ENCODE measurements around the gene YIPF7.

Gene YIPF7

DNA sequence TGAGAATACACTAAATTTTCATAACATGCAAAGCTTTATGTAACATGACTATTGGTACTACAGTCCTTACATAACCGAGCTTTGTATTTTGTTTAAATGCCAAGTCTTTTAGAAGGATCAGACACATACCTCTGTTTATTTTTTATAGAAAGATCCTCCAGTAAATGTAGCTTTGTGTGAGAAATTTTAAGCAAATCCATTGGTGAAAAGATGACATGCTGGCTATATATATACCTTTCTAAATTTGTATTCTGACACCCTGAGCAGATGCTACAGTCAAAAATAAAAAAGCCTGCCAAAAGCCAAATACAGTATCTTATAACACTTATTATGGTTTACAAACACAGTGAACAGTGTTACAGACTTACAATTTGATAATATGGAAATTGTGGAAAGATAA lies at the start of gene YIPF7:
Gene YIPF7, minus strand, starts transcription at position 201 of the 400 bp plus-strand sequence. CDS start 1,525 bp downstream, outside the sequence.
- TF ChIP-seq GATA2 (IDR thresholded peaks at IDR 0.05; ENCODE audit: low read depth, low read length) = no peak
- no peak for TF ChIP-seq GATA3 (IDR thresholded peaks at IDR 0.05; ENCODE audit: low read depth, low read length)

DNA sequence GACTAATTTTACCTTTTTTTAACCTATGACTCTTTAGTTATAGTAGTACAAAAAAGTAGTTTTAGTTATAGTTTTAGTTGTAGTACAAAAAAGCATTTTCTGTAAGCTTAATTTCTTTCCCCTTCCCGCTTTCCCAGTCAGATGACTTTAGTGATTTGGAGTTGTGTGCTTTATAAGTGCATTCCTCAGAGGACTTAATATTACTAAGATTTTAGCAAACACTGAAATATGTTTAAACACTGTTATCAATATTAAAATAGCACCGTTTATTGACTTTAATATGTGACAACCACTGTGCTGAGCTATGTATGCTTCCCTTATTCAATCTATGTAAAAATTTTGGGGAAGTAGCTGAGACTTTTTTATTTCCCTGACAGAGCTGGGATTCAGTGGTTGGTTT lies 49.6 kb upstream of the YIPF7 start:
- TF ChIP-seq GATA2 (IDR thresholded peaks at IDR 0.05; ENCODE audit: low read depth, low read length) (no peak), GATA3 (IDR thresholded peaks at IDR 0.05; ENCODE audit: low read depth, low read length) (no peak)

DNA sequence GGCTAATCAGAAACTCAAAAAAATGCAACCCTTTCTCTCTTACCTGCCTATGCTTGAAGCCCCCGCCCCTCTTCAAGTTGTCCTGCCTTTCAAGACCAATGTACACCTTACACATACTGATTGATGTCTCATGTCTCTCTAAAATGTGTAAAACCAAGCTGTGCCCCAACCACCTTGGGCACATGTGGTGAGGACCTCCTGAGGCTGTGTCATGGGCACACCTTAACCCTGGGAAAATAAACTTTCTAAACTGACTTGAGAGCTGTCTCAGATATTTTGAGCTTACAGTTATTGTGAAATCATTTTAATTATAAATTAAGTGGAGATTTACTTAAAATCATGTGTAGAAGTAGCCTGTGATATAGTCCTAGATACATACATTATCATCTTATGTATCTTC lies 49.0 kb upstream of the YIPF7 start:
- TF ChIP-seq GATA3 (IDR thresholded peaks at IDR 0.05; ENCODE audit: low read depth, low read length) (no peak), GATA2 (IDR thresholded peaks at IDR 0.05; ENCODE audit: low read depth, low read length) (no peak)

DNA sequence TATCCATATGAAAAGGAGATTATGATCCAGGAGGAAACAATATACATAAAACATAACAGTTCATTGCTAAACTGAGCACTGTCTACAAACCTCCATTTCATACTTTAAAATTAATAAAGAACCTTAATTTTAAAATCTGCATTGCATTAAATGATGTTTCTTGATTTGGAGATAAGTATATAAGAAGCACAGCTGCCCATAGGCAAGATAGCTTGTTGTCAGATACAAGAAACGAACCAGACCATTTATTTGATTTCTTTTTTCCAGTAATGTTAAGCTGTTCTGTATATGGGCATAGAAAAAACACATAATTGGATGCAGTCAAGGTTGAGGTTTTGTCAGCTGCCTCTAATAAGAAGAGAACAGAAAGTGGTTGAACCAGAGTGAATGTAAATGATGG lies 33.2 kb upstream of the YIPF7 start:
- TF ChIP-seq GATA3 (IDR thresholded peaks at IDR 0.05; ENCODE audit: low read depth, low read length) (peak; percentile 73), GATA2 (IDR thresholded peaks at IDR 0.05; ENCODE audit: low read depth, low read length) (no peak)

DNA sequence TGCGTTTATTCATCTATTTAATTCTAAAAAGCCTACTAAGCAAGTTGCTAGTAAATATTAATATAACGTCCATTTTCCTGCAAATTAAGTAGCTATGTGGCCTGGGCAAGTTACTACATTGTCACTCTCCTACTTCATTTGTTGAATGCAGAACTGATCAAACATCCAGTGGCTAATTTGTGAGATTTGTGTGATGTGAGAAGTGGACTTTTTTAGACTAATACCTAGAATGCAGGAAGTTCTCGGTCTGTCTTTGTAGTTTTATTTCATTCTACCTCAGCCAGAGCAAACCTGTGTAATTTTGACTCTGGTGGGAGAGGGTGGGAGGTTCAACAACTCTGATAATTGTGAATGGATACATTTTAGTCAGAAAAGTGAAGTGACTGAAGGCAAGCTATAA lies 27.6 kb upstream of the YIPF7 start:
- no peak for TF ChIP-seq GATA2 (IDR thresholded peaks at IDR 0.05; ENCODE audit: low read depth, low read length)
- no peak for TF ChIP-seq GATA3 (IDR thresholded peaks at IDR 0.05; ENCODE audit: low read depth, low read length)

DNA sequence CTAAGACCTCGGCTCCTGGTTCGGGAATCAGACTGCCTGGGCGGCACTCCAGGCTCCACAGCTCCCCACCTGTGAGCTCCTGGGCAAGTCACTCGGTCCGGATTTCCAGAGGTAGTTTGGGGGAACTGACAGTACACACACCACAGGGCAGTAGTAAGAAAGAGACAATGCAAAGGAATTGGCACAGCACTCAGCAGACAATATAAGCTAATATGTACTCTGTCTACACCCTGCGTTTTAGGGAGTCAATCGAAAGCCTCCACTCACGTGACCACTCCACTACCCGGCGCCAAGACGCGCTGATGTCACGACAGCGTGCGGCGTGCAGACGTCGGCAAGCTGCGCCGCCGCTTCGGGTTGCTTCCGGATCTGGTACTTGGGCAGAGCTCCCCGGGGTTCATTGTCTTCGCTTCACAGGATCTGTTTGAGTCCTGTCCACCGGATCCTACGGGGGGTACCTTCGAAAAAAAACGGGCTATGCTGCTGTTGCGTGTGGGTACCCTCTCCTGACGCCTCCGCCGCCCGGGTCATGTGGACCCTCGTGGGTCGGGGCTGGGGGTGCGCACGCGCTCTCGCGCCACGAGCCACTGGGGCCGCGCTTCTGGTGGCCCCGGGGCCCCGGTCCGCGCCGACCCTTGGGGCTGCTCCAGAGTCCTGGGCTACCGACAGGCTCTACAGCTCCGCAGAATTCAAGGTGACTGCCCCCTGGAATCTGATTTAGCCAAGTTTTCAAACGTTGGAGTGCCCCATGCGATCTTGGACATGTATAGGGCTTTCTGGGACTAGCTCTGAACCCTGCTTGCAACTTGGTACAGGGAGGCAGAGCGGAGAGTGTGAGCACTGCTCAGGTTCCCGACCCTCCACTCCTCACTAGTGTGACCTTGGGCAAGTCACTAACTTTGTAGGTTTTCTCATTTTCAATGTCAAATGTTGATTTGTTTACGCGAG lies 26.9 kb upstream of the YIPF7 start, which contains the start of gene GUF1:
Gene GUF1, plus strand, starts transcription at position 327 of the 948 bp plus-strand sequence. Its CDS starts 203 bp downstream, at position 530.
- TF ChIP-seq GATA3 (IDR thresholded peaks at IDR 0.05; ENCODE audit: low read depth, low read length) (no peak), GATA2 (IDR thresholded peaks at IDR 0.05; ENCODE audit: low read depth, low read length) (no peak; the same call in 1 of the 2 replicates)

DNA sequence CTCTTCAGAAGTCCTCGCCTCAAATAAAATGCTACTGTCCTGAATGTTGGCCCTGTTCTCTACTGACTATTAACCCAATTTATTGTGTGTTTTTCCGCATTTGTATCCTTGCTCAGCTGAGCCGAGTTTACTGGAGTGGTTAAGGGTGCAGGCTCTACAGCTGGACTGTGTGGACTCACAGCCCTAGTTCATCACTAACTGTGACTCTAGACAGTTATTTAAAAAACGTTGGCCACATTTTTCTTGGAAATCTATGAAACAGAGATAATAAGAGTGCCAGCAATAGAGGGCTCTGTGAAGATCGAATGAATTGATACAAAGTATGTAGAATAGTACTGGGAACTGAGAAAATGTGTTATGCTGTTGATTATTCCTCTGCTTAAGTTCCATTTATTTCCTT lies 23.9 kb upstream of the YIPF7 start:
- no peak for TF ChIP-seq GATA3 (IDR thresholded peaks at IDR 0.05; ENCODE audit: low read depth, low read length)
- TF ChIP-seq GATA2 (IDR thresholded peaks at IDR 0.05; ENCODE audit: low read depth, low read length) = no peak

DNA sequence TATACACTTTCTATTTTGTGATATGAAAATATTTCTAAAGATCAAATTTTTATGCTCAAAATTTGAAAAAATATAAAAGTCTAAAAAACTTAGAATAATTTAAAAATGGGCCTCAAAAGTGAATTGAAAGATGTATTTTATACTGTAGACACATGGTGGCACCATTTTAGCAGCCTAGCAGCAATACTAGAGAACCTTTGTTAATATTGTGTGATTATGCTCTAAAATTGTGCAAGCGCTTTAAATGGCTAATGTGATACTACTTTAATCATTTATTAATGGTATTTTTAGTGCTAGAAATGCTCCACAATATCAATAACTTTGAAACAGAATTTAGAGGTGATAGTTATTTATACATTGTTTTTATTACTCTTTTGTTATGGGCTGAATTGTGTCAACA lies 23.0 kb upstream of the YIPF7 start:
- TF ChIP-seq GATA2 (IDR thresholded peaks at IDR 0.05; ENCODE audit: low read depth, low read length) (no peak), GATA3 (IDR thresholded peaks at IDR 0.05; ENCODE audit: low read depth, low read length) (no peak)

DNA sequence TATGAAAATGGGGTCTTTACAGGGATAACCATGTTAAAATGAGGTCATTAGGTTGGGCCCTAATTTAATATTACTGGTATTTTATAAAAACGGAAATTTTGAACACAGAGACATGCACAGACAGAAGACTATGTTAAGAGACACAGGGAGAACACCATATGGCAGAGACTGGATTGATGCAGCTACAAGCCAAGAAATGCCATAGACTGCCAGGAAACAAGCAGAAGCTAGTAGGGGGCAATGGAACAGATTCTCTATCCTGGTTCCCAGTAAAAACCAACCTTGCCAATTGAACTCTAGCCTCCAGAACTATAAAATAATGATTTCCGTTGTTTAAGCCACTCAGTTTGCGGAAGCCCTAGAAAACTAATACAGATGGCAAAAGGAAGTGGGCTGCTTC lies 20.2 kb upstream of the YIPF7 start:
- TF ChIP-seq GATA3 (IDR thresholded peaks at IDR 0.05; ENCODE audit: low read depth, low read length) (no peak), GATA2 (IDR thresholded peaks at IDR 0.05; ENCODE audit: low read depth, low read length) (no peak)

DNA sequence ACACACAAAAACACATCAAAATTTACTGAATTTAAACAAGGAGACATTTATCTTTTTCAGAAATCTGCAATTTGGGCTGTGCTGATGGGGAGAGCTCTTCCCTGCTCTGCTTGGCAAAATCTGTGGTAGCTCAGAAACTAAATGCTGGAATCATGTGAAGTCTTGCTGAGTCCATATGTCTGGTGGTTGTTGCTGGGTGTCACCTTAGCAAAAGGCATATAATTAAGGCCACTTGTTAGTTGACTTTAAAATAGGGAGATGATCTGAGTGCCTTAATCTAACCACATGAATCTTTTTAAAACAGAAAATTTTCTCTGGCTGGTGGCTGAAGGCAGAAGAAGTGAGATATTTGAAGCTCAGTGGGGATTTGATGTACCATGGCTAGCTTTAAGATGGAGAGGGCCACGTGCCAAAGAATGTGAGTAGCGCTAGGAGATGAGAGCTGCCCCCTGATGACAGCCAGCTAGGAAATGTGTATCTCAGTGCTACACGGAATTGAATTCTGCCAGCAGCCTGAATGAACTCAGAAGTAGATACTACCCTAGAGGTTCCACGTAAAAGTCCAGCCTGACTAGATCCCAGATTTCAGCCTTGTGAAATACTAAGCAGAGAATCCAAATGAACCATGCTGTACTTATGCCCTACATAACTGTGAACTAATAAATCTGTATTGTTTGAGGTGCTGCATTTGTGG lies 19.2 kb upstream of the YIPF7 start:
- TF ChIP-seq GATA3 (IDR thresholded peaks at IDR 0.05; ENCODE audit: low read depth, low read length) = no peak
- no peak for TF ChIP-seq GATA2 (IDR thresholded peaks at IDR 0.05; ENCODE audit: low read depth, low read length)

DNA sequence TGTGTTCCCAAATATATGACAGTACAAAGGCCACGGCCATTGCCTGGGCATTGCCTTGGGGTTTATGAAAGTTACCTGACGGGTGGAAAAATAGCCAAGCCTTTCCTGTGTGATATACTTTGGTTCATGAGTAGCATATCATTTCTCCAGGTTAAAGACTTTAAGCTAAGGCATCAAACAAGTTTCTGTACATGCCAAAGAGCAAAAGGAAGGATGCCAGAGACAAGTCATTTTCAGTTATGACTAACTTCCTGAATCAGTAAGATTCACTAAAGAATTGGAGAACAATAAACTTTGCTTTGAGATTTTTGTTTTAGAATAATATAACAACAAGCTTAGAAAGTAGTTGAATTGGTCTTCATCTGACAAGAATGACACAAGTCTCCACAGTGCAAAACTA lies 17.1 kb upstream of the YIPF7 start:
- no peak for TF ChIP-seq GATA2 (IDR thresholded peaks at IDR 0.05; ENCODE audit: low read depth, low read length)
- TF ChIP-seq GATA3 (IDR thresholded peaks at IDR 0.05; ENCODE audit: low read depth, low read length) = no peak

DNA sequence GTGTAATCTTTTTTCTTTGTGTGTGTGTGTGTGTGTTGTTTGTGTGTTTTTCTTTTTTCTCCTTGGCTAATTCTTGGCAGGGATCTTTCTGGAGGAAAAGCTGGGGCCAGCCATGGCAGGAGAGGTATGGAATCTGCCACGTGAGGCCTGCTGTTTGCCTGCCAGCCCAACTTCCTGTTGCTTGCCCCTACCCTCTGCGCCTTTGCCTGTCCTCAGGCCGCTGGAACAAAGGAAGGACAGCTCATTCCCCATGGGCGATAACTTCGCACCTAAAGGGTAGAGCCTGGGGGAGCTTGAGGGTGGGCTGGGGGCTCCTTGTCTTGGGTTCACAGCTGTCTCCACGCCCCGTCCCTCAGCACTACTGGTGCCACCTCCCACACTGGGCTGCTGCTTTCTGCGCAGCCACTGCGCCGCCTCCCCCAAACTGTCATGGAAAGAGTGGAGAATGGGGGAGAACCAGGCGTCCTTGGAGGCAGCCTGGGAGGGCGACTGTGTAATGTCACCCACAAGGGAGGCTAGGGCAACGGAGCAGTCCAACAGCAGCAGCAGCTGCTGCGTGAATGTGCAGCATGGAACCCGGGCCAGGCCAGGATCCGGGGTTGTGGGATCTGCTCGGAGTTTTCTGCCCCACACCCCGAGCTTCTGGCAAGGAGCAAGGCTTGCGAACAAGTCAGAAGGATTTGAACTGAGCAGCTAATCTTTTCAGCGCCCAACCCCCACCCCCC lies 12.3 kb upstream of the YIPF7 start:
- TF ChIP-seq GATA3 (IDR thresholded peaks at IDR 0.05; ENCODE audit: low read depth, low read length) (no peak), GATA2 (IDR thresholded peaks at IDR 0.05; ENCODE audit: low read depth, low read length) (no peak)

DNA sequence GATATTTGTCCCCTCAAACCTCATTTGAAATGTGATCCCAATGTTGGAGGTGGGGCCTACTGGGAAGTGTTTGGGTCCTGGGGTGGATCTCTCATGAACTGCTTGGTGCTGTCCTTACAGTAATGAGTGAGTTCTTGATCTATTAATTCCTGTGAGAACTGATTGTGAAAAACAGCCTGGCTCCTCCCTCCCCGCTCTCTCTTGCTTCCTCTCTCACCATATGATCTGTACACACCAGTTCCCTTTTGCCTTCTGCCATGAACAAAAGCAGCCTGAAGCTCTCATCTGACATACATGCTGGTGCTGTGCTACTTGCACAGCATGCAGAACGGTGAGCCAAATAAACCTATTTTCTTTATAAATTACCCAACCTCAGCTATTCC lies 11.2 kb upstream of the YIPF7 start:
- no peak for TF ChIP-seq GATA2 (IDR thresholded peaks at IDR 0.05; ENCODE audit: low read depth, low read length)
- no peak for TF ChIP-seq GATA3 (IDR thresholded peaks at IDR 0.05; ENCODE audit: low read depth, low read length)

Measured in SH-SY5Y (cell line).